RWPE2 (cell line): ENCODE measurements around the gene OR8G5.

Source experiments
- ATAC-seq: fragments of 200-7000 bp; cut with Tn5 transposase; 3 replicates; pipeline ENCODE4 v1.9.1; 2021; ENCODE audit warnings: low read depth
- DNase-seq: peaks from one replicate; pipeline ENCODE4 v3.0.0-alpha.2; 2020; ENCODE audit warnings: low spot score
- H3K27ac ChIP-seq: fragments of 450-650 bp; 2 replicates; pipeline ENCODE4 v1.5.1; 2017; ENCODE audit warnings: mild to moderate bottlenecking; ENCODE audit not compliant: poor library complexity, severe bottlenecking
- H3K27me3 ChIP-seq: fragments of 250-450 bp; sonication (Bioruptor Pico); 2 replicates; pipeline ENCODE4 v1.5.1; 2021; ENCODE audit warnings: mild to moderate bottlenecking, moderate library complexity; ENCODE audit not compliant: insufficient read depth, poor library complexity, severe bottlenecking
- H3K36me3 ChIP-seq: fragments of 250-450 bp; sonication (Bioruptor Pico); 2 replicates; pipeline ENCODE4 v1.5.1; 2020; ENCODE audit warnings: low read depth, mild to moderate bottlenecking, moderate library complexity
- H3K4me1 ChIP-seq: fragments of 250-450 bp; sonication (Bioruptor Pico); 2 replicates; pipeline ENCODE4 v1.5.1; 2021; ENCODE audit warnings: mild to moderate bottlenecking, moderate library complexity; ENCODE audit not compliant: insufficient read depth, poor library complexity, severe bottlenecking
- H3K4me3 ChIP-seq: fragments of 250-450 bp; sonication (Bioruptor Pico); 2 replicates; pipeline ENCODE4 v1.5.1; 2021; ENCODE audit warnings: mild to moderate bottlenecking, moderate library complexity; ENCODE audit not compliant: severe bottlenecking
- H3K9me3 ChIP-seq: fragments of 250-450 bp; sonication (Bioruptor Pico); 2 replicates; pipeline ENCODE4 v1.5.1; 2021; ENCODE audit warnings: mild to moderate bottlenecking, moderate library complexity; ENCODE audit not compliant: severe bottlenecking
- TF ChIP-seq, protein P1 (sequence below): fragments of 450-650 bp; IDR thresholded peaks from one replicate; pipeline ENCODE4 v1.5.1; 2017; ENCODE audit warnings: mild to moderate bottlenecking, moderate library complexity; ENCODE audit not compliant: poor library complexity, severe bottlenecking

Gene OR8G5

DNA sequence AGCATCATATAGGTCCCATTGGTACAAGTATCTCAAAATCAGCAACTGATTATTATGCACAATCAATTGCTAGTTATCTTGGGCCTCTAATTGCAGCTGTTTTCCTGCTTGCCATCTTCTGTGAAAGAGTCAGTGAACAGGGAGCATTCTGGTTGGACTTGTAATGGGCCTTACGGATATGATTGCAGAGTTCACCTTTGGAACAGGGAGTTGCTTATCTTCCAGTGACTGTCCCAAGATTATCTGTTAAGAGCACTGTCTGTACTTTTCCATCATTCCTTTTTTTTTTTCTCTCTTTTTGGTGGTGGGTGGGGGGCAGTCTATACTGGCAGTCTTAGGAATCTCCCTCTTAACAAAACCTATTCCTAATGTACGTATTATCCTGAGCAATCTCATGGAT is 17.8 kb downstream of the OR8G5 start:
- no peak for DNase-seq
- no peak for ATAC-seq

GRCh38 chr11:124276081-124276480 is 19.9 kb downstream of the OR8G5 start:
- DNase-seq (no peak), ATAC-seq (no peak; the same call in 2 of the 3 replicates)
- Histone ChIP-seq H3K27me3 (no peaks in the 10 kb centered on the region), H3K9me3 (no peaks in the 10 kb centered on the region), H3K27ac (no peak overlapping the region), H3K4me3 (no peak overlapping the region), H3K4me1 (no peaks in the 10 kb centered on the region), H3K36me3 (no peaks in the 10 kb centered on the region)
- TF ChIP-seq, protein P1, sequence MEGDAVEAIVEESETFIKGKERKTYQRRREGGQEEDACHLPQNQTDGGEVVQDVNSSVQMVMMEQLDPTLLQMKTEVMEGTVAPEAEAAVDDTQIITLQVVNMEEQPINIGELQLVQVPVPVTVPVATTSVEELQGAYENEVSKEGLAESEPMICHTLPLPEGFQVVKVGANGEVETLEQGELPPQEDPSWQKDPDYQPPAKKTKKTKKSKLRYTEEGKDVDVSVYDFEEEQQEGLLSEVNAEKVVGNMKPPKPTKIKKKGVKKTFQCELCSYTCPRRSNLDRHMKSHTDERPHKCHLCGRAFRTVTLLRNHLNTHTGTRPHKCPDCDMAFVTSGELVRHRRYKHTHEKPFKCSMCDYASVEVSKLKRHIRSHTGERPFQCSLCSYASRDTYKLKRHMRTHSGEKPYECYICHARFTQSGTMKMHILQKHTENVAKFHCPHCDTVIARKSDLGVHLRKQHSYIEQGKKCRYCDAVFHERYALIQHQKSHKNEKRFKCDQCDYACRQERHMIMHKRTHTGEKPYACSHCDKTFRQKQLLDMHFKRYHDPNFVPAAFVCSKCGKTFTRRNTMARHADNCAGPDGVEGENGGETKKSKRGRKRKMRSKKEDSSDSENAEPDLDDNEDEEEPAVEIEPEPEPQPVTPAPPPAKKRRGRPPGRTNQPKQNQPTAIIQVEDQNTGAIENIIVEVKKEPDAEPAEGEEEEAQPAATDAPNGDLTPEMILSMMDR = no peak

More for the DNA sequence above, 17.8 kb downstream of the OR8G5 start:
- Histone ChIP-seq H3K4me1 (no peaks in the 10 kb centered on the region), H3K9me3 (no peaks in the 10 kb centered on the region), H3K27me3 (no peaks in the 10 kb centered on the region), H3K4me3 (no peak overlapping the region), H3K36me3 (no peaks in the 10 kb centered on the region), H3K27ac (no peak overlapping the region)
- TF ChIP-seq, protein P1 = no peak

GRCh38 chr11:124277207-124277606 is 21.0 kb downstream of the OR8G5 start:
- Histone ChIP-seq H3K4me1 (no peaks in the 10 kb centered on the region), H3K4me3 (no peak overlapping the region), H3K9me3 (no peaks in the 10 kb centered on the region), H3K27me3 (no peaks in the 10 kb centered on the region), H3K36me3 (no peaks in the 10 kb centered on the region), H3K27ac (no peak overlapping the region)
- TF ChIP-seq, protein P1 = no peak
- ATAC-seq (no peak), DNase-seq (no peak)

GRCh38 chr11:124277804-124278203 is 21.6 kb downstream of the OR8G5 start:
- H3K27ac ChIP-seq = no peak overlapping the region
- DNase-seq = no peak
- H3K27me3 ChIP-seq = no peaks in the 10 kb centered on the region
- H3K36me3 ChIP-seq = no peaks in the 10 kb centered on the region
- no peak for ATAC-seq
- H3K4me1 ChIP-seq = no peaks in the 10 kb centered on the region
- TF ChIP-seq, protein P1 = peak; percentile 8
- H3K9me3 ChIP-seq = no peaks in the 10 kb centered on the region
- H3K4me3 ChIP-seq = no peak overlapping the region

DNA sequence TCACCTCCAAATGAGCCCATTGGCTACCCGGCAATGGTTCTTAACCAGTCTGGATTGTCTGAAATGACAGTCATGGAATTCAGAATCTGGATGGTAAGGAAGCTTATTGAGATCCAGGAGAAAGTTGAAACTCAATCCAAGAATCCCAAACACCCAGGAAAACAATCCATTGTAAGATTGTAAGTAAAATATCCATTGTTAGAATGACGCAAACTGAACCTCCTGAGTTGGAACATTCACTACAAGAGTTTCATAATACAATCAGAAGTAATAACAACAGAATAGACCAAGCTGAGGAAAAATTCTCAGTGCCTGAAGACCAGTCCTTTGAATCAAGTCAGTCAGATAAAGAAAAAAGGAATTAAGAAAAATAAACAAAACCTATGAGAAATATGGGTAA is 22.1 kb downstream of the OR8G5 start:
- Histone ChIP-seq H3K4me3 (no peak overlapping the region), H3K36me3 (no peaks in the 10 kb centered on the region), H3K27me3 (no peaks in the 10 kb centered on the region), H3K27ac (no peak overlapping the region), H3K4me1 (no peaks in the 10 kb centered on the region), H3K9me3 (no peaks in the 10 kb centered on the region)
- ATAC-seq = no peak
- TF ChIP-seq, protein P1 = no peak
- no peak for DNase-seq
